ENCODE results near the gene CD40LG.

Gene CD40LG

GRCh38 chrX:136616987-136617685 lies 30.8 kb upstream of the CD40LG start:
- Histone ChIP-seq H3K27ac (no peak overlapping the region), H3K4me3 (ENCODE audit: low read depth, low read length) (no peak overlapping the region), H3K27me3 (replicated peaks) (no peaks in the 10 kb centered on the region), H3K36me3 (replicated peaks) (no peaks in the 10 kb centered on the region)
- no peak for DNase-seq
- in situ Hi-C loops (cut with HindIII; ENCODE audit: low pct_ligation_motif_present, low sequenced_read_pairs) = no loop called here
- no peak for TF ChIP-seq CTCF (IDR thresholded peaks at IDR 0.05; ENCODE audit: low read depth, low read length, missing control alignments)

GRCh38 chrX:136619899-136620505 lies 28.0 kb upstream of the CD40LG start:
- in situ Hi-C loops (cut with HindIII; ENCODE audit: low pct_ligation_motif_present, low sequenced_read_pairs) = no loop called here
- Histone ChIP-seq H3K27ac (no peak overlapping the region), H3K27me3 (replicated peaks) (no peaks in the 10 kb centered on the region), H3K36me3 (replicated peaks) (no peaks in the 10 kb centered on the region), H3K4me3 (ENCODE audit: low read depth, low read length) (no peak overlapping the region)
- DNase-seq = no peak
- no peak for TF ChIP-seq CTCF (IDR thresholded peaks at IDR 0.05; ENCODE audit: low read depth, low read length, missing control alignments)

- no peak for DNase-seq
- in situ Hi-C loops (cut with HindIII; ENCODE audit: low pct_ligation_motif_present, low sequenced_read_pairs) = no loop called here
- Histone ChIP-seq H3K27ac (no peak overlapping the region), H3K27me3 (replicated peaks) (no peaks in the 10 kb centered on the region), H3K36me3 (replicated peaks) (no peaks in the 10 kb centered on the region), H3K4me3 (ENCODE audit: low read depth, low read length) (no peak overlapping the region)
- no peak for TF ChIP-seq CTCF (IDR thresholded peaks at IDR 0.05; ENCODE audit: low read depth, low read length, missing control alignments)
Measured at GRCh38 chrX:136620780-136621179, 27.2 kb upstream of the CD40LG start.

- no peaks in the 10 kb centered on the region for H3K27me3 ChIP-seq (replicated peaks)
- H3K27ac ChIP-seq = no peak overlapping the region
- in situ Hi-C loops (cut with HindIII; ENCODE audit: low pct_ligation_motif_present, low sequenced_read_pairs) = no loop called here
- TF ChIP-seq CTCF (IDR thresholded peaks at IDR 0.05; ENCODE audit: low read depth, low read length, missing control alignments) = no peak
- H3K4me3 ChIP-seq (ENCODE audit: low read depth, low read length) = no peak overlapping the region
- DNase-seq = no peak
- no peaks in the 10 kb centered on the region for H3K36me3 ChIP-seq (replicated peaks)
Measured at GRCh38 chrX:136622568-136622967, 25.4 kb upstream of the CD40LG start.

- Histone ChIP-seq H3K27me3 (replicated peaks) (no peaks in the 10 kb centered on the region), H3K4me3 (ENCODE audit: low read depth, low read length) (no peak overlapping the region), H3K27ac (no peak overlapping the region), H3K36me3 (replicated peaks) (no peaks in the 10 kb centered on the region)
- no peak for TF ChIP-seq CTCF (IDR thresholded peaks at IDR 0.05; ENCODE audit: low read depth, low read length, missing control alignments)
- DNase-seq = no peak
- in situ Hi-C loops (cut with HindIII; ENCODE audit: low pct_ligation_motif_present, low sequenced_read_pairs) = no loop called here
Measured at GRCh38 chrX:136623396-136623795, 24.6 kb upstream of the CD40LG start.

Measured in brain microvascular endothelial cell (primary cell).